Mesenchymal stem cell (in vitro differentiated cells and primary cell): ENCODE results near the gene EVA1B.

ENCODE experiments used
- DNase-seq: peaks from one replicate; pipeline ENCODE4 v3.0.0-alpha.2; 2013
- H2AFZ ChIP-seq: one replicate; pipeline ENCODE4 v1.6.1; 2013; ENCODE audit warnings: low read depth, mild to moderate bottlenecking, control low read depth, inconsistent platforms, low read length, moderate library complexity
- H2AK5ac ChIP-seq: 2 replicates; pipeline ENCODE4 v1.6.1; 2013; ENCODE audit warnings: low read length, moderate library complexity, mild to moderate bottlenecking, inconsistent platforms; ENCODE audit not compliant: severe bottlenecking
- H2BK120ac ChIP-seq: one replicate; pipeline ENCODE4 v1.6.1; 2013; ENCODE audit warnings: low read depth, mild to moderate bottlenecking, inconsistent platforms, low read length, moderate library complexity
- H2BK12ac ChIP-seq, 2 experiments: one replicate each; pipeline ENCODE4 v1.6.1; 2013; ENCODE audit warnings: inconsistent platforms in 2 of 2, low read length in 2 of 2, mild to moderate bottlenecking in 2 of 2, moderate library complexity in 2 of 2, control low read depth in 1 of 2
- H2BK15ac ChIP-seq: one replicate; pipeline ENCODE4 v1.6.1; 2013; ENCODE audit warnings: mild to moderate bottlenecking, low read depth, inconsistent platforms; ENCODE audit not compliant: poor library complexity, severe bottlenecking
- H2BK5ac ChIP-seq: 2 replicates; pipeline ENCODE4 v1.6.1; 2013; ENCODE audit warnings: low read depth, mild to moderate bottlenecking, low read length, control low read depth, inconsistent platforms; ENCODE audit not compliant: poor library complexity, severe bottlenecking
- H3K14ac ChIP-seq, 2 experiments: one replicate each; pipeline ENCODE4 v1.6.1; 2013; ENCODE audit warnings: inconsistent platforms in 2 of 2, low read length in 2 of 2, control low read depth in 1 of 2, mild to moderate bottlenecking in 1 of 2, moderate library complexity in 1 of 2
- H3K18ac ChIP-seq, 2 experiments: one replicate each; pipeline ENCODE4 v1.6.1; 2013; ENCODE audit warnings: inconsistent platforms in 2 of 2, low read length in 2 of 2, control low read depth in 1 of 2, low read depth in 1 of 2, mild to moderate bottlenecking in 1 of 2
- H3K23ac ChIP-seq, 2 experiments: one replicate each; pipeline ENCODE4 v1.6.1; 2013; ENCODE audit warnings: inconsistent platforms in 2 of 2, low read length in 2 of 2, mild to moderate bottlenecking in 2 of 2, moderate library complexity in 2 of 2, control low read depth in 1 of 2
- H3K27ac ChIP-seq: 2 replicates; pipeline ENCODE4 v1.5.1; 2013; ENCODE audit warnings: mild to moderate bottlenecking, moderate library complexity, low read length, control low read depth, inconsistent platforms; ENCODE audit not compliant: poor library complexity, severe bottlenecking
- H3K27me3 ChIP-seq, 2 experiments: 2 replicates each; pipeline versions ENCODE4 v1.6.1 to v1.7.0; 2013; ENCODE audit warnings: low read length in 2 of 2, mild to moderate bottlenecking in 2 of 2, moderate library complexity in 2 of 2, control low read depth in 1 of 2, inconsistent platforms in 1 of 2; ENCODE audit not compliant: control insufficient read depth in 1 of 2, insufficient read depth in 1 of 2
- H3K36me3 ChIP-seq, 2 experiments: 2 replicates each; pipeline versions ENCODE4 v1.6.1 to v1.7.0; 2013; ENCODE audit warnings: low read length in 2 of 2, control low read depth in 1 of 2, inconsistent platforms in 1 of 2, low read depth in 1 of 2, mild to moderate bottlenecking in 1 of 2; ENCODE audit not compliant: insufficient read depth in 2 of 2, control insufficient read depth in 1 of 2
- H3K4ac ChIP-seq, 2 experiments: one replicate each; pipeline ENCODE4 v1.6.1; 2013; ENCODE audit warnings: inconsistent platforms in 2 of 2, low read length in 2 of 2, mild to moderate bottlenecking in 2 of 2, moderate library complexity in 2 of 2, control low read depth in 1 of 2, low read depth in 1 of 2
- H3K4me1 ChIP-seq: 2 replicates; pipeline ENCODE4 v1.6.1; 2013; ENCODE audit warnings: low read depth, low read length, control low read depth; ENCODE audit not compliant: control insufficient read depth, insufficient read depth
- H3K4me2 ChIP-seq: 2 replicates; pipeline ENCODE4 v1.6.1; 2013; ENCODE audit warnings: low read length, mild to moderate bottlenecking, inconsistent platforms; ENCODE audit not compliant: poor library complexity, severe bottlenecking
- H3K4me3 ChIP-seq, 2 experiments: 2 replicates each; pipeline versions ENCODE4 v1.5.1 to v1.7.0; 2013; ENCODE audit warnings: low read length in 2 of 2, mild to moderate bottlenecking in 2 of 2, control low read depth in 1 of 2, low read depth in 1 of 2; ENCODE audit not compliant: insufficient read depth in 1 of 2
- H3K79me1 ChIP-seq: replicated peaks from 2 replicates; pipeline ENCODE4 v1.6.1; 2013; ENCODE audit warnings: mild to moderate bottlenecking, control low read depth, low read length, inconsistent platforms; ENCODE audit not compliant: poor library complexity, severe bottlenecking
- H3K9ac ChIP-seq: 2 replicates; pipeline ENCODE4 v1.7.0; 2013; ENCODE audit warnings: mild to moderate bottlenecking, low read length, moderate library complexity
- H3K9me3 ChIP-seq: 2 replicates; pipeline ENCODE4 v1.7.0; 2013; ENCODE audit warnings: mild to moderate bottlenecking, low read length; ENCODE audit not compliant: control insufficient read depth
- H4K8ac ChIP-seq: one replicate; pipeline ENCODE4 v1.6.1; 2013; ENCODE audit warnings: inconsistent platforms, mild to moderate bottlenecking, low read length, moderate library complexity
- H4K91ac ChIP-seq: one replicate; pipeline ENCODE4 v1.6.1; 2013; ENCODE audit warnings: mild to moderate bottlenecking, low read length, inconsistent platforms
- WGBS: methylation state at CpG from one replicate; pipeline ENCODE4 v1.1.7; 2013; ENCODE audit warnings: mixed read lengths; 5-methylcytosine and 5-hydroxymethylcytosine counted together

The EVA1B gene

GRCh38 chr1:36322786-36323635, 434 bp downstream of the EVA1B start:
- peak overlapping the region; percentile 93 for H2BK5ac ChIP-seq
- DNase-seq, result peak; percentile 80
- H2BK120ac ChIP-seq, result peak overlapping the region; percentile 96
- H3K23ac ChIP-seq, result peak overlapping the region in 1 of 2 experiments; percentile 56
- H3K79me1 ChIP-seq, result peaks cover 16% of the 10 kb centered on the region
- peak overlapping the region; percentile 59 to 97 for H3K14ac ChIP-seq
- peak overlapping the region; percentile 93 for H3K9ac ChIP-seq
- H3K27me3 ChIP-seq, result no peaks in the 10 kb centered on the region
- peak overlapping the region; percentile 64 for H3K4me2 ChIP-seq
- peak overlapping the region; percentile 91 for H3K27ac ChIP-seq
- H2BK15ac ChIP-seq, result peak overlapping the region; percentile 83
- H2AFZ ChIP-seq, result no peak overlapping the region
- H3K4me3 ChIP-seq, result peak overlapping the region; percentile 79 to 87
- no peaks in the 10 kb centered on the region for H3K9me3 ChIP-seq
- H2AK5ac ChIP-seq, result peak overlapping the region; percentile 50
- peak overlapping the region; percentile 69 to 80 for H2BK12ac ChIP-seq
- under 1% methylated on average over 50 of the region's 83 CpGs for WGBS
- H3K4me1 ChIP-seq, result peaks cover 48% of the 10 kb centered on the region
- peak overlapping the region; percentile 83 to 99 for H3K4ac ChIP-seq
- peak overlapping the region; percentile 38 to 98 for H3K18ac ChIP-seq
- peak overlapping the region; percentile 87 for H4K8ac ChIP-seq
- peak overlapping the region; percentile 10 for H4K91ac ChIP-seq
- peaks cover 4 to 26% of the 10 kb centered on the region in 2 experiments for H3K36me3 ChIP-seq

DNA sequence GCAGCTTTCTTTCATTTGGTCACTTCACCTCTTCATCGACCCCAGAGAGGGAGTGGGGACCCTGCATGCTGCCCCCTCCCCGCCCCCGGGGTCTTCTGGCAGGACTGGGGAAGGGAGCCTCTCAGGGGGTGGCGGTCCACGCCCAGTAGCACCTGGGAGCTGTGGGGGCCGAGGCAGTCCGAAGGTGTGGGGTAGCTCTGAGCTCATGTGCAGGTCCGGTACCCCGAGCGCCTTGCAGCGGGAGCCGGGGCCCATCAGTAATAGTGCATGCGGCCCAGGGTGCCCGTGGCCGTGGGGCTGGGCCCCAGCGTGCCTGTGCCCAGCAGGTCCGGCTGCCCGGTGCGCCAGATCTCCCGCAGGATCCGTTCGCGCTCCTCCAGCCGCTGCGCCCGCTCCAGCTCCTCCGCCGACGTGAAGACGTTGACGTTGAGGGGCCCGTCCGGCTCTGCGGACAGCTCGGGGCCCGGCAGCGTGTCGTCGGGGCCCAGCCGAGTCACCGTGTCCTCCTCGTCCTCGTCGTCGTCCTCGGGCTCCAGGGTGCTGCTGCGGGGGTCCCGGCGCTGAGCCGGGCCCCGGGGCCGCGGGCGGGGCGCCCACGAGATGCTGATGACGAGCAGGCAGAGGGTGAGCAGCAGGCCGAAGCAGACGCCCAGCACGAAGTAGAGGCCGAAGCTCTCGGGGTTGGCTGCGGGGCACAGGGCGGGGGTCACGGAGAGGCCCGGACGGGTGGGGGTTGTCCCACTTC, 1.2 kb downstream of the EVA1B start:
- Histone ChIP-seq H3K9me3 (no peaks in the 10 kb centered on the region), H3K4me3 (peak overlapping the region; percentile 79 to 87), H3K18ac (peak overlapping the region; percentile 38 to 98), H3K23ac (peak overlapping the region in 1 of 2 experiments; percentile 56), H3K4me1 (peaks cover 41% of the 10 kb centered on the region), H3K14ac (peak overlapping the region in 1 of 2 experiments; percentile 97), H2BK120ac (peak overlapping the region; percentile 96), H3K79me1 (peaks cover 16% of the 10 kb centered on the region), H2BK5ac (peak overlapping the region; percentile 82), H2BK15ac (peak overlapping the region; percentile 94), H3K36me3 (peaks cover 5 to 27% of the 10 kb centered on the region in 2 experiments), H2BK12ac (peak overlapping the region; percentile 2 to 32), H3K4me2 (peak overlapping the region; percentile 64), H2AFZ (no peak overlapping the region), H3K27me3 (no peaks in the 10 kb centered on the region), H3K9ac (peak overlapping the region; percentile 93), H3K27ac (peak overlapping the region; percentile 91), H4K91ac (peak overlapping the region; percentile 10), H4K8ac (peak overlapping the region; percentile 87), H2AK5ac (peak overlapping the region; percentile 5), H3K4ac (peak overlapping the region; percentile 50 to 99)
- WGBS, result 12% methylated on average over 63 of the region's 67 CpGs
- peak; percentile 46 for DNase-seq

DNA sequence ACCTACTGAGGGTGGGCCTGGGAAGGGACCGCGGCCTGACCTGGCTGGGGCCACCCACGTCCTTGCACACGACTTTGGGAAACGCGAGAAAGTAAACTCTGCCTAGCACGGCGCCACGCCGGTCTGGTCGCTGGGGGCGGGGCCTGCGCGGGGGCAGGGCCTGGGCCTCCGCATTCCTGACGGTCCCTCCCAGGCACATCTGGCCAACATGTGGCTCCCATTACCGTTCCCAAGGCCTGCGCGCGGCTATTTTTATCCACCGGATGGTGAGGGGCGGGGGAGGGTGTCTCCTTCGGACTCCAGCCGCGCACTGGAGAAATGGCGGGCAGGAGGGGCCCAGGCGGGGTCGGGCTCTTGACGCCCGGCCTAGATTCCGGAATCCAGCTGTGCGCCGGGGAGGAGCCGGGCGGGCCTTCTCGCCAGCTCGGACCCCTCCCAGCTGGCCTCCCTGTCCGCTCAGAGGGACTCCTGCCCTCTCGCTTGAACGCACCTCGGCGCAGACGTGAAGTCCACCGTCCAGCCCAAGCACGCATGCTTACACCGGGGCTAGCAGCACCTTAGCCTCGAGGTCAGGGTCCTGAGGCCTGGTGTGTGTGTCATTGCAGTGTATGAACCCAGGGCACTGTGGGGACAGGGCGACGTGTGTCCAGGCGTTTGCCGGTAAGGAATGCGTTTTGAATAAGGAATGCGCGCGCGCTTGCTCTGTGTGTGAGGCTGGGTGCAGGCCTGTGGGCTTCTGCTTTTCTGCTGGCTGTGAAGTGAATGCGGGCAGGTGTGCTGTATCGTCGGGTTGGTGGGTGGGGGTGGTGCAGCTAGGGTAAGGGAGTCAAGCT, 2.1 kb downstream of the EVA1B start:
- Histone ChIP-seq H3K4ac (peak overlapping the region; percentile 50 to 63), H3K14ac (peak overlapping the region in 1 of 2 experiments; percentile 89), H3K36me3 (peaks cover 9 to 33% of the 10 kb centered on the region in 2 experiments), H3K79me1 (peaks cover 12% of the 10 kb centered on the region), H3K9me3 (no peaks in the 10 kb centered on the region), H4K91ac (peak overlapping the region; percentile 85), H2BK120ac (peak overlapping the region; percentile 96), H2BK5ac (no peak overlapping the region), H3K4me1 (peaks cover 33% of the 10 kb centered on the region), H2BK12ac (peak overlapping the region; percentile 3 to 68), H3K9ac (peak overlapping the region; percentile 93), H3K18ac (peak overlapping the region; percentile 95 to 98), H4K8ac (peak overlapping the region; percentile 92), H3K27me3 (no peaks in the 10 kb centered on the region), H2AK5ac (no peak overlapping the region), H3K4me3 (peak overlapping the region; percentile 53 to 87), H2BK15ac (peak overlapping the region; percentile 39), H3K23ac (no peak overlapping the region), H3K27ac (peak overlapping the region; percentile 52), H3K4me2 (peak overlapping the region; percentile 64), H2AFZ (no peak overlapping the region)
- WGBS, result 5% methylated on average over 58 of the region's 59 CpGs
- peak; percentile 94 for DNase-seq
